TTC549 (cell line): ENCODE results near the gene MSMO1.

Experiments
- FAIRE-seq: peaks from 2 replicates; lab custom pipeline; 2012; peaks lifted over from hg19 to GRCh38; lab: Jason Lieb, UNC

MSMO1 gene

DNA sequence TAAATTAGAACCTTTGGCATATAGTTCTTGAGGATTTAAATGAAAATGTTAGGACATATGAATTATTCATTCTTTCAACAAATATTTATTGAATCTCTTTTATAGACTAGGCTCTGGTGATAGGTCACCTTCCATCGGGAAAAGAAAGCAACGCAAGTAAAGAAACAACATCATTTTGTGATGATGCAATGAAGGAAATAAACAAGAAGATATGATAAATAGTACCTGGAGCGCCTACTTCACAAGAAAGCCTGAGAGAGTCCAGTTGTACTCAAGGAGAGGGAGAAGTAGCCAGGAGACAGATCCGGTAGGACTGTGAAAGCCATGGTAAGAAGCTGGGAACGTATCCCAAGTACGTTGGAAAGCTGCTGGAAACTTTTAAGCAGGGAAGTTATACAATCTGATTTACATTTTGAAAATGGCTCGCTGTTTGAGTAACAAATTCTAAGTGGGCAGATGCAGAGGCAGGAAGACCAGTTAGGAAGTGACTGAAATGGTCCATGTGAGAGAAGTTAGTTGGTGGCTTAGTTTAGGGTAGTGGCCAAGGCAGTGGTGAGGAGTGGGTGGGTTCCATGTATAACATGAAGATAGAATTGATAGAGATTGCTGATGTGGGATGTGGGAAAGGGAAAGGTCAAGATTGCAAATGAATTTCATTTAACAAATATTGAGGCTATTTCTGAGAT is 33.7 kb downstream of the MSMO1 start:
- FAIRE-seq, result no peak

DNA sequence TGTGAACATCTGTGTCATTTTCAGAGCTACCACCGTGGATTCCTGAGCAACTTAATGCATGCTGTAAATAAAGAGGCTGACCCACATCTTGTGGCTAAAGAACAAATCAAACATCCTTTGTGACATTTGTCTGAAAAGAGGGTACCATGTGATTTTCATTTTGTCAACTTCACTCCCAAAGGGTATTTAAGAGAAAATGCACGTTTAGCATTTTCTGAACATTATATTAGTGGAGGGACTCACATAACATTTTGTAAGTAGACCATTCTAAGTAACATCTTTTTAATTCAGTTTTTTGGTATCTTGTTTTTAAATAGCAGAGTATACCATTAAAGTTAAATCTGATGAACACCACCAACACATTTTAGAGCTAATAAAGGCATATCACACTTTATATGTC is 34.3 kb downstream of the MSMO1 start:
- no peak for FAIRE-seq

DNA sequence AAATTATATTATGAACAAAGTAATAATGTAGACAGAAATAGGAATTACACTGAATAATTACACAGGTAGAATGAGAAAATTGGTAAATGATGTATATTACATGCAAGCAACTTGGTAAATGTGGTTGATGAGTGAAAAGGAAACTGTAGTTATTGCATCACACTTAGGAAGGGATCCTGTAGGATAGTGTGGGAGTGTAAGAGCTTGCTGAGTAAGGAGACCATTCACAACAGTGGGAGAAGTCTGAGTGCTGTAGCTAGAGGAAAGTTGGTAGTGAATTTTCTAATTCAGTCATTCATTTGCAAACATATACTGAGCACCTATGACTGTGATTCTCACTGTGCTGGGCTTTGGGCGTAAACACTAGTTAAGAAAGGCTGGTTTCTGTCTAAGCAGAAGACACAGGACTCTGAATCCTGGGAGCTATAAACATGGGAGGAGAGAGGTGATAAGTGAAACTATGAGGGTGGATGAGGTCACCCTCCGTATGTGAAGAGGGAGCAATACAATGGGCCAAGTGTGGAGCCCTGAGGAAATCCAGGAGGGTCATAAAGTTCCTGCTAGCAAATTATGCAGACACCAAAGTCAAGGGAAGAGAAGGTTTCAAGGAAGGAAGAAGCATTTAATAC is 37.1 kb downstream of the MSMO1 start:
- FAIRE-seq, result no peak

DNA sequence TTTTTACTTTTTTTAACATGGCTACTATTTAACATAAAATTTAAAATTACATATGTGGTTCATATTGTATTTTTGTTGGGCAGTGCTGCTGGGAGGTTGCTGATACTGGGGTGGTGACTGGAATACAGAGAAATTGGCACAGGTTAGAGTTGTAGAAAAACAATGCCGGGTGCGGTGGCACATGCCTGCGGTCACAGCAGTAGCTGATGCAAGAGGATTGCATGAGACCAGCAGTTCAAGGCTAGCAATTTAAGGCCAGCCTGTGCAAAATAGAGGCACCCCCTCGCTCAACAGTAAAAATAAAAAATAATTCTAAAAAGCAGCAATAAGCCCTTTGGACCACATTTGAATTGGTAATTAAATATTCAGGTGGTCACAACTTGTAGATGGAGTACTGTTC is 39.6 kb downstream of the MSMO1 start:
- no peak for FAIRE-seq

DNA sequence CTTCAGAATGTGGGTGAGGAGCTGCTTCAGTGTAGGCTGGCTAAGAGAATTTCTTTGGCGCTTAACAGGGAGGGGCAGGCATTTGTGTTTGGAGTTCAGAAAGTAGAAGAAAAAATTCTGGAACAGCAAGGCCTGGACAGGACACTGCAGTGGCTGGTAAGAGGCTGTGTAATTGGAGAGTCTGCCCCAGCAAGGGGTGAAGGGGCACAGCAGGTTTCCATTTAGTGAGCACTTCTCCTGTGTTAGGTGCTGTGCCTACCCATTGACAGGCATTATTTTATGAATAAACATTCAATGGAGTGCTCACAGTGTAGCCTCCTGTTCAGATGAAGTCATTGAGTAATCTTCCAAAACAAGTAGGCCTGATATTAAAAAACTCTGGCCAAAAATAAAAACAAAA is 40.6 kb downstream of the MSMO1 start:
- no peak for FAIRE-seq

DNA sequence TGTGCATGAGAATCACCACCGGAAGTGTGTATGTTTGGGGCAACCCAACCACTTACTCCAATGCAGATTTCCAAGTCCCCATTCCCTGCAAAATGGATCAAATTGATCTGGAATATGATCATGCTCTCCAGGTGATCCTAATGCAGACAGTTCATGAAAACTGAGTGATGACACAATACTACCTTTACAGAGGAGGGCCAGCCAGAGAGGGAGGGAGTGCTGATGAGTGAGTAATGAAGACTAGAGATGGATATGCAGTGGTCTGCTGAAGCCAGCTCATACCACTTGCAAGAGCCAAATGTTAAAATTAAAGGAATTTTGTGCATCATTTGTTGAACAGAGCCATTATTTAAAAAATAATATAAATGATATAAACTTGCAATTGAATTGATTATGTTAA is 41.1 kb downstream of the MSMO1 start:
- no peak for FAIRE-seq

DNA sequence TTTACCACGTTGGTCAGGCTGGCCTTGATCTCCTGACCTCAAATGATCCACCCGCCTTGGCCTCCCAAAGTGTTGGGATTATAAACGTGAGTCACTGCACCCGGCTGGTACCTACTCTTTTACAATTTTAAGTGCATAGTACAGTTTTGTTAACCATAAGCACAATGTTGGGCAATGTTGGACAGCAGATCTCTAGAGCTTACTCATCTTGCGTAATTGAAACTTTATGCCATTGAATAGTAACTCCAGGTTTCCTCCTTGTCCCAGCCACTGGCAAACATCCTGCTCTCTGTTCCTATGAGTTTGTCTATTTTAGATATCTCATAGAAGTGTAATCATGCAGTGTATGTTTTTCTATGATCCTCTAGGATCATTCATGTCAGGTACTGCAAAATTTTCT is 42.1 kb downstream of the MSMO1 start:
- FAIRE-seq, result no peak

DNA sequence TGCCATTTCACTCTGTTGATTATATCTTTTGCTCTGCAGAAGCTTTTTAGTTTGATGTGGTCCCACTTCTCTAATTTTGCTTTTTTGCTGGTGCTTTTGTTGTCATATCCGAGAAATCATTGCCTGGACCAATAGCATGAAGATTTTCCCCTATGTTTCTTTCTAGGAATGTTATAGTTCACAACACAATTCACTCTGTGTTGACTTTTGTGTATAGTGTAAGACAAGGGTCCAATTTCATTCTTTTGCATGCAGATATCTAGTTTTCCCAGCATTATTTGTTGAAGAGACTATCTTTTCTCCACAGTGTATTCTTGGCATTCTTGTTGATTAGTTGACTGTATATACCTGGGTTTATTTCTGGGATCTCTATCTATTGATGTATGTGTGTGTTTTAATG is 43.1 kb downstream of the MSMO1 start:
- FAIRE-seq, result no peak

DNA sequence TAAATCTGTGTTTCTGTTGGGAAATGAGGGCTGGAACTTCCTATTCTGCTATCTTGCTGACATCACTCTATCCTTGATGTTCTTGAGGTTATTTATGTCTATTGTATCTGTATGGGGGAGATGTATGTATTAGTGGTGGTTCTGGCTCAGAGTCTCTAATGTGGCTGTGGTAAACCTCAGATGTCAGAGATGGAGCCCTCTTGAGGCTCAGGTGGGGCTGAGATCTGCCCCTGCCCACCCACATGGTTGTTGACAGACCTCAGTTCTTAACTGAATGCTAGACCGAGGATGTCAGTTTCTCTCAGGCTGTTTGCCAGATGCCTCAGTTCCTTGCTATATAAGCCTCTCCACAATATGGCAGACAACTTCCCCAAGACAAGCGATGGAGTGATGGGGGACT is 48.0 kb downstream of the MSMO1 start:
- FAIRE-seq, result no peak

DNA sequence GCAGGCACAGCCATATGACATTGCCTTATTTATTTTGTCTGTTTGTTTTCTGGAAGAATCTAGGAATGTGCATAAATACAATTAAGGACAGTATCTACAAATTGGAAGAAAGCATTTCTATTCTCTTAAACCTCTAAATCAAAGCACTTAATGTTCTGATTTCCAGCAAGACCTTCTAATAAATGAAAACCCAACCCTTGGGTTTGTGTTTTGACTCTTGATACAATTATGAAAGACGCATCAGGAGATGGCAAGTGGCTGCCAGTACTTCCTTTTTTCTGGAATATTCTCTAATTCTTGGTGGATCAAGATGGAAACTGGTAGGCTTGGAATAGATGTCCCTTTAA is 50.9 kb downstream of the MSMO1 start:
- FAIRE-seq, result no peak

DNA sequence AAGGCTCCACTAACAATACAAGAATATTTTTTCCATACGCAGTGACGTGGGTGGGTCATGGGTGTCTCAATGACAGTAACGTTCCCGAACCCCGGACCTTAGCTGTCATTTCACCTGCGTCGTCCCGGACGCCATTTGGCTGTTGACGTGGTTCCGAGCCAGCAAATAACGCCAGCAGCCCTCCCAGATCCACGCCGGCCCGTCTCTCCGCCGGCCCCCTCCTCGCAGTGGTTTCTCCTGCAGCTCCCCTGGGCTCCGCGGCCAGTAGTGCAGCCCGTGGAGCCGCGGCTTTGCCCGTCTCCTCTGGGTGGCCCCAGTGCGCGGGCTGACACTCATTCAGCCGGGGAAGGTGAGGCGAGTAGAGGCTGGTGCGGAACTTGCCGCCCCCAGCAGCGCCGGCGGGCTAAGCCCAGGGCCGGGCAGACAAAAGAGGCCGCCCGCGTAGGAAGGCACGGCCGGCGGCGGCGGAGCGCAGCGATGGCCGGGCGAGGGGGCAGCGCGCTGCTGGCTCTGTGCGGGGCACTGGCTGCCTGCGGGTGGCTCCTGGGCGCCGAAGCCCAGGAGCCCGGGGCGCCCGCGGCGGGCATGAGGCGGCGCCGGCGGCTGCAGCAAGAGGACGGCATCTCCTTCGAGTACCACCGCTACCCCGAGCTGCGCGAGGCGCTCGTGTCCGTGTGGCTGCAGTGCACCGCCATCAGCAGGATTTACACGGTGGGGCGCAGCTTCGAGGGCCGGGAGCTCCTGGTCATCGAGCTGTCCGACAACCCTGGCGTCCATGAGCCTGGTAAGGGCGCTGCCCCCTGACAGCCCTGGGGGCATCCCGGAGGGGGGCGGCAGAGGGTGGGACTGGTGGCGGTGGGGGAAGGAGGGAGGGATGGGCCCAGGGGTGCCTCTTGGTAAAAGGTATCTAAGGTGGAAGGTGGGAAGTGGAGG is 51.5 kb downstream of the MSMO1 start, which contains the start of gene CPE:
TSS of gene CPE (plus strand) at position 264 of the 933 bp plus-strand sequence. CDS start at position 478, 214 bp downstream.
- no peak for FAIRE-seq

DNA sequence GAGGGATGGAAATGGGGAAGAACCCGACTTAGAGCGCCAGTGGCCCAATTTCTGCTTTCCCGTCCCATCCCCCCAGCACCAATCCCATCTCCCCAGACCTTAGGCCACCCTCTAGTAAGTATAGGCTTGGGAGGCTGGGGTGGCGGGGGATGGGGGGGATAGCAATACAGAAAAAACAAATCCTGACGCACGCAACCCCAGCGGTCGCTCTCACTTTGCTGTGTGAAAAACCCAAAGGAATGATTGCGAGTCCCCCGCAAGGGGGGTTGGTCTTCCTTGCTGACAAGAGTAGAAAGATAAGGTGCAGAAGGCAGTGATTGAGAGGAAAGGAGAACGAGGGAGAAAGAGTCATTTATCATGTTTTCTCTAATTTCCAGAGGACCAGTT is 52.2 kb downstream of the MSMO1 start:
- no peak for FAIRE-seq

DNA sequence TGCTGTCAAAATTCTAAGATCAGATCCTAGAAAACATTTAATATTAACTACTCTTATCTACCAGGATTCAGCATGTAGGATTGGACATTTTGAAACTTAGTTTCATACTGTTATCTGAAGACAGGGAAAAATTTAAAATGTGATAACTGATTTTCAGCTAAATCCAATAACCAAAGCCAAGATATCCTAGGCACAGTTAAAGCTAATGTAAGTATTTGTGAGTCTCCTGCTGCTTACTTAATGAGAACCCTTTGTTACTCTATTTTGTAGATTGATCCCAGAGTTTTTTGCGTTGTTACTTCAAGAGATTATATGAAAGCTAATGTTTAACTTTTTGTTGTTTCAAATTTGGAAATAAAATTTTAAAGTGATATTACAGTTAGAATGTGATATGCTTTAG is 53.3 kb downstream of the MSMO1 start:
- no peak for FAIRE-seq

DNA sequence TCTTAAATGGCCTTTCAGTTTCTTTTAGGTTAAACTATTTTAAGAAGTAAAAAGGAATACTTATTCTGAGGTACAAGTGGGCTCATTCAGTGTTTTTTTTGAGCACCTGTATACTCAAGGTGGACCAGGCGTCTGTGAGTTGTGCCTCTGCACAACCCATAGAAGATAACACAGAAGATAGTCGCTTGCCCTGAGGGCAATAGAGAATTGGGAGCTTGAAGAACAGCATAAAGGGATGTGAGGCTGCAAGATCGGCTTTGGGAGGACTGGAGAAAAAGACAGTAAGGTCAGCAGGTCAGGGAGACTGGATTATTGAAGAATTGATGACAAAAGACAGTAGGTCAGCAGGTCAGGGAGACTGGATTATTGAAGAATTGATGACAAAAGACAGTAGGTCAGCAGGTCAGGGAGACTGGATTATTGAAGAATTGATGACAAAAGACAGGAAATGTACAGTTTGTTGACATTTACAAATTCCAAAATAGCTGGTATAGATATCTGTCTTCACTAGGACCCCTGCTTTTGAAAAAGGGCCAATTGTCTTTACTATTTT is 54.4 kb downstream of the MSMO1 start:
- FAIRE-seq, result no peak

DNA sequence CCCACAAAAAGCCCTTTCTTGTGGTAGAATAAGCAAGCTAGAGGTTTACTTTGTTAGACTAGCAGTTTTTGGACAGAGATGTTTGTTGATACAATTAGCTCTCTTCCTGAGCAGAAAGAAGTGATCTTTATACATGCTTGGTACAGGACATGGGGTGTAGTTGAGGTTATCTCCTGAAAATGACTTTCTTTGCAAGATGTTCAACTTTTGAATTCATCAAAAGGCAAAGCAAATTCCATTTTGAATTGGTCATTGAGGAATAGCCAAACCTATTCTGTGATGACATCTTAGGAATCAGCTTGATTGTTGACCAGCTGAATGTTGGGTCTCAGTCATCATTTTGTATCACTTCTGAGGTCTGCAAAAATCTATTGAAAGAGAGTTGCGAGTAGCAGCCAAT is 55.2 kb downstream of the MSMO1 start:
- FAIRE-seq, result no peak

DNA sequence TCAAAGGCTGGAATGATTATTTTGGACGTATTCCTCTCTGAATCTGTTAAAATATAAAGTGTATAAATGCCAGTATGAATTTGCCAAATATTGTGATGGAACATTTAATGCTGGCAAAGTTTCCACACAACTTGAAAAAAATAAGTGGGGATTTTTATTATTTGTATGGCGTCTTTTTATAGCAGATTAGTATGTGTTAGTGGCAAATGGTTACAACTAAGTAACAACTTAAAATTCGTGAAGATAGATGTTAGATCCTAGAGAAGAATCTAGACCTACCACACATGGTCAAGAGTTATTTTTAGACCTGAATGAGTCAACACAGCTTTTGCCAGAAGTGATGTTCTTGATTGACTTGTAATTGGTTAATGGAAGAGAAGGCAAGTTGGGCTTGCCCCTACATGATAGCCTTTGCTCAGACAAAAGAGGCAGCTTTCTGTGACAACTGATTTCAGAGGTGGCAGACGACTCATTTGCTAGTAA is 56.2 kb downstream of the MSMO1 start:
- FAIRE-seq, result no peak

DNA sequence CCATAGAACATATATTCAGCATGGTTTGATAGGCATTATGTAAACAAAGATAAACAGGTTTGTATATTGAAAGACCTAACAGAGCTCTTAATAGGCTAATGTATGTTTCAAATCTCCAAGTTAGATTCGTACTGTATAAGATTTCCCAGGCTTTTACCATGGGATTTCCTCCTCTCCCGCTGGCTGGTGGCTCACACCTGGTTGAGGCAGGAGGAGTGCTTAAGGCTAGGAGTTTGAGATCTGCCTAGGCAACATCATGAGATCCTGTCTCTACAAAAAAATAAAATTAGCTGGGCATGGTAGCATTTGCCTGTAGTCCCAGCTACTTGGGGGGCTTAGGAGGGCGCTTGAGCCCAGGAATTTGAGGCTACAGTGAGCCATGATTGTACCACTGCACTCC is 56.7 kb downstream of the MSMO1 start:
- FAIRE-seq, result no peak

DNA sequence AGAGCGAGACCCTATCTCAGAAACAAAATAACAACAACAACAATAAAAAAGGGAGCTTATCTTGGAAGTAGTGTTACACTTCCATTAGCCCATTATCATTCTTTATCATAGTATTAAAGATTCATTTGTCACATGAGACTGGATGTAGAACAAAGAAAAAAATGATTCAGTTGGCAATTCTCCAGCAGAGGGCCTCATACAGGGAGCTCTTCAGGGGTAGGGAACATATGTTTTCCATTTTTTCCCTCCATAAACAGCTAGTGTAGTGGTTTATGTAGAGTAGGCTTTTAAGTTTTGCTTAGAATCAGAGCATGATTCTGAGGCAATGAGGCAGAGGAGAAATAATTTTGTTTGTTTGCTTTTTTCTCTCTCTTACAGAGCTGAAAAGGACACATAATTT is 57.1 kb downstream of the MSMO1 start:
- no peak for FAIRE-seq

DNA sequence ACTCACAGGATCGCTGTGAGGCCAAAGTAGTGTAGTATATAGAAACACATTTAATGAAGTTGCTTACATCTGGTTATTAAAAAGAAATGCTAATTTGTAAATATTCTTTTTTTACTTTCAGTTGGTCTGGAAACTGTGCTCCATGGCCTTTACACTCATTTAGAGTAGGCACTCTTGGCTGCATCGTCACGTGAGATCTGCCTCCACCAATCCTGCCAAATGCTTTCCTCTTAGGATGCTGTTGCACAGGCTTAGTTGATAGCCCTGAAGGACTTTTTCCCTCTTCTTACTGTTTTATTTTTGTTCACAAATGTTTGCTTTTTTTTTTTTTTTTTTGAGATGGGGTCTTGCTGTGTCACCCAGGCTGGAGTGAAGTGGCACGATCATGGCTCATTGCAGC is 57.7 kb downstream of the MSMO1 start:
- FAIRE-seq, result no peak

DNA sequence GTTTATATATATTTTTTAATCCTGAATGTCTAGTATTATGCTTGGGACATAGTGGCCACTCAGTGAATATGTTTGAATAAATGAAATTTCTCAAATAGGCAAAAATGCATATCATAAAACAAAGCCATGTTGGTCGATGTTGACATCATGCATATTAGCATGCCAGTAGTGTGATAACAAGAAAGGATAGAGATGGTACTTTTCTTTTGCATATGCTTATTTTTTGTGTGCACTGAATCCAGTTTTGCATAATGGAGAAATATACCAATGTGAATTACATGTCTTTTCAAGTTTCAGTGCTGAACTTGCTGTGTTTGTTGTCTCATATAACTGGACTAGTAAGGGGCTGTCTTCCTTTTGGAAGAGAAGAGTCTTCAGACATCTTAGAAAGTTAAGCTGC is 58.9 kb downstream of the MSMO1 start:
- no peak for FAIRE-seq

DNA sequence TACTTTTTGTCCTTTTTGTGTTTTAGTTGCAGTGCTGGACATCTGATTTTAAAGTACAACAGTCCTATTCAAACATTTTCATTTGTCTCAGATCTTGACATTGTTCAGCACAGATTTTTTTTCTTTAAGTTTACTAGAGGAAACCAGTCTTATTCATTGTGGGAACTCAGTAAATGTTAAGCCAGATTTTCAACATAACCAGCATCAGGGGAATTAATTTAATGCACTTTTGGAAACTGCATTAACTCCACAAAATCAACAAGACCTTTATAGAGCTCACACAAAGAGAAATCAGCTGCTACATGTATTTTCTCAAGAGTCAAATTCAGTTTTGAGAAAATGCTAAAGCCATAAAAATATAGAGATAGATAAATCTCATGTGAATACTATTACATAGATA is 61.3 kb downstream of the MSMO1 start:
- FAIRE-seq, result no peak
